ENCODE data around the gene PDE8B.
"Not testable (repeated sequence)": the region's sequence is repeated elsewhere in the genome, so short reads cannot be mapped to it uniquely, and the experiment has no call there.

The PDE8B gene

GRCh38 chr5:77383336-77383735 lies 172.9 kb downstream of the PDE8B start:
- H3K4me3 ChIP-seq, H3K27ac ChIP-seq: not testable (repeated sequence)

GRCh38 chr5:77386340-77386739 lies 175.9 kb downstream of the PDE8B start:
- H3K27ac ChIP-seq, H3K4me3 ChIP-seq: not testable (repeated sequence)

GRCh38 chr5:77389746-77390145 lies 179.3 kb downstream of the PDE8B start:
- Histone ChIP-seq H3K4me3 (no peak overlapping the region), H3K27ac (no peak overlapping the region)

GRCh38 chr5:77390221-77390620 lies 179.7 kb downstream of the PDE8B start:
- H3K4me3 ChIP-seq: no peak overlapping the region
- H3K27ac ChIP-seq: no peak overlapping the region

- no peak overlapping the region for H3K27ac ChIP-seq
Measured at GRCh38 chr5:77390795-77391194, 180.3 kb downstream of the PDE8B start.

GRCh38 chr5:77391240-77391765 lies 180.8 kb downstream of the PDE8B start:
- Histone ChIP-seq H3K4me3 (no peak overlapping the region), H3K27ac (no peak overlapping the region)

More at GRCh38 chr5:77390795-77391194, 180.3 kb downstream of the PDE8B start:
- H3K4me3 ChIP-seq: no peak overlapping the region

GRCh38 chr5:77394064-77394715 lies 183.7 kb downstream of the PDE8B start:
- Histone ChIP-seq H3K27ac (no peak overlapping the region), H3K4me3 (no peak overlapping the region)

- H3K4me3 ChIP-seq: no peak overlapping the region
- H3K27ac ChIP-seq: no peak overlapping the region
Measured at GRCh38 chr5:77396017-77396416, 185.5 kb downstream of the PDE8B start.

- H3K4me3 ChIP-seq: no peak overlapping the region
Measured at GRCh38 chr5:77397686-77398292, 187.3 kb downstream of the PDE8B start.

GRCh38 chr5:77398458-77398857 lies 188.0 kb downstream of the PDE8B start:
- no peak overlapping the region for H3K27ac ChIP-seq
- no peak overlapping the region for H3K4me3 ChIP-seq

More at GRCh38 chr5:77397686-77398292, 187.3 kb downstream of the PDE8B start:
- no peak overlapping the region for H3K27ac ChIP-seq

- Histone ChIP-seq H3K27ac (no peak overlapping the region), H3K4me3 (no peak overlapping the region)
Measured at GRCh38 chr5:77398896-77399295, 188.4 kb downstream of the PDE8B start.

GRCh38 chr5:77400645-77401044 lies 190.2 kb downstream of the PDE8B start:
- Histone ChIP-seq H3K27ac (no peak overlapping the region), H3K4me3 (no peak overlapping the region)

GRCh38 chr5:77402796-77403195 lies 192.3 kb downstream of the PDE8B start:
- Histone ChIP-seq H3K4me3 (no peak overlapping the region), H3K27ac (no peak overlapping the region)

- no peak overlapping the region for H3K27ac ChIP-seq
Measured at GRCh38 chr5:77407152-77407551, 196.7 kb downstream of the PDE8B start.

GRCh38 chr5:77409870-77410621 lies 199.6 kb downstream of the PDE8B start:
- Histone ChIP-seq H3K4me3 (no peak overlapping the region), H3K27ac (no peak overlapping the region)

More at GRCh38 chr5:77407152-77407551, 196.7 kb downstream of the PDE8B start:
- no peak overlapping the region for H3K4me3 ChIP-seq

GRCh38 chr5:77413049-77413448 lies 202.6 kb downstream of the PDE8B start:
- H3K27ac ChIP-seq: no peak overlapping the region
- no peak overlapping the region for H3K4me3 ChIP-seq

- Histone ChIP-seq H3K4me3 (no peak overlapping the region), H3K27ac (no peak overlapping the region)
Measured at GRCh38 chr5:77418162-77418561, 207.7 kb downstream of the PDE8B start.

- Histone ChIP-seq H3K4me3 (no peak overlapping the region), H3K27ac (no peak overlapping the region)
Measured at GRCh38 chr5:77418601-77419581, 208.4 kb downstream of the PDE8B start.
